Neural progenitor cell (in vitro differentiated cells): ENCODE data around the gene RFX1. TPM values are rescaled to one million over a fixed set of nuclear protein-coding genes. Genes with fewer than 3 reads are reported as not detected.

Experiments used
- DNase-seq: peaks from one replicate; pipeline ENCODE4 v3.0.0-alpha.2; 2016; ENCODE audit warnings: low spot score
- H2AFZ ChIP-seq: fragments of 200-600 bp; sonication (generic); replicated peaks from 2 replicates; pipeline ENCODE4 v1.6.1; 2016; ENCODE audit warnings: antibody characterized with exemption
- H3F3A ChIP-seq: fragments of 200-600 bp; sonication (generic); 2 replicates; pipeline ENCODE4 v1.6.1; 2016; ENCODE audit warnings: antibody characterized with exemption, low read depth
- H3K27ac ChIP-seq: fragments of 200-600 bp; sonication (generic); 2 replicates; pipeline ENCODE4 v1.5.1; 2016; ENCODE audit warnings: mild to moderate bottlenecking
- H3K27me3 ChIP-seq: fragments of 200-600 bp; sonication (generic); 2 replicates; pipeline ENCODE4 v1.6.1; 2016; ENCODE audit warnings: mild to moderate bottlenecking, moderate library complexity
- H3K36me3 ChIP-seq: fragments of 200-600 bp; sonication (generic); 2 replicates; pipeline ENCODE4 v1.5.1; 2016
- H3K4me1 ChIP-seq: fragments of 200-600 bp; sonication (generic); 2 replicates; pipeline ENCODE4 v1.6.1; 2016; ENCODE audit warnings: mixed run types
- H3K4me2 ChIP-seq: fragments of 200-600 bp; sonication (generic); 2 replicates; pipeline ENCODE4 v1.6.1; 2016
- H3K4me3 ChIP-seq: fragments of 200-600 bp; sonication (generic); 2 replicates; pipeline ENCODE4 v1.5.1; 2016
- H3K79me2 ChIP-seq: fragments of 200-600 bp; sonication (generic); 2 replicates; pipeline ENCODE4 v1.6.1; 2016; ENCODE audit warnings: low read depth
- H3K9ac ChIP-seq: fragments of 200-600 bp; sonication (generic); 2 replicates; pipeline ENCODE4 v1.6.1; 2016
- H3K9me3 ChIP-seq: fragments of 200-600 bp; sonication (generic); 2 replicates; pipeline ENCODE4 v1.5.1; 2016; ENCODE audit warnings: low read depth
- H4K20me1 ChIP-seq: fragments of 200-600 bp; sonication (generic); 2 replicates; pipeline ENCODE4 v1.6.1; 2016; ENCODE audit warnings: low read depth
- H3K27ac Mint-ChIP-seq: 3 replicates; pipeline ENCODE4 v1.8.0; 2021; ENCODE audit warnings: mixed read lengths
- H3K27me3 Mint-ChIP-seq: 2 replicates; pipeline ENCODE4 v1.8.0; 2022; ENCODE audit warnings: low read depth, mild to moderate bottlenecking, inconsistent platforms, moderate library complexity, mixed read lengths; ENCODE audit not compliant: insufficient read depth
- H3K36me3 Mint-ChIP-seq: 3 replicates; pipeline ENCODE4 v1.8.0; 2021; ENCODE audit warnings: mixed read lengths
- H3K4me1 Mint-ChIP-seq: 3 replicates; pipeline ENCODE4 v1.8.0; 2021; ENCODE audit warnings: mixed read lengths
- H3K4me3 Mint-ChIP-seq: 3 replicates; pipeline ENCODE4 v1.8.0; 2021; ENCODE audit warnings: mild to moderate bottlenecking, moderate library complexity, mixed read lengths
- H3K9me3 Mint-ChIP-seq: 3 replicates; pipeline ENCODE4 v1.8.0; 2020; ENCODE audit warnings: mixed read lengths
- EZH2 ChIP-seq: fragments of 200-600 bp; sonication (generic); IDR thresholded peaks from 2 replicates; pipeline ENCODE4 v1.6.1; 2017; ENCODE audit warnings: antibody characterized with exemption, mild to moderate bottlenecking, moderate library complexity
- EZH2phosphoT487 ChIP-seq: fragments of 200-600 bp; sonication (generic); IDR thresholded peaks from 2 replicates; pipeline ENCODE4 v1.6.1; 2017; ENCODE audit warnings: antibody characterized with exemption
- total RNA-seq: library from RNA; depleted of rRNA; stranded (reverse); fragments of >200 nt; gene quantifications from 2 replicates; pipeline ENCODE4 v1.2.3, GENCODE V29; 2015; ENCODE audit warnings: low replicate concordance
- TF ChIP-seq, protein P1 (sequence below): fragments of 200-600 bp; sonication (generic); IDR thresholded peaks from 2 replicates; pipeline ENCODE4 v1.5.1; 2017; ENCODE audit warnings: antibody characterized with exemption, mild to moderate bottlenecking

Gene RFX1
- total RNA-seq, 1 donor from 2014 or later: 1.0 TPM

DNA sequence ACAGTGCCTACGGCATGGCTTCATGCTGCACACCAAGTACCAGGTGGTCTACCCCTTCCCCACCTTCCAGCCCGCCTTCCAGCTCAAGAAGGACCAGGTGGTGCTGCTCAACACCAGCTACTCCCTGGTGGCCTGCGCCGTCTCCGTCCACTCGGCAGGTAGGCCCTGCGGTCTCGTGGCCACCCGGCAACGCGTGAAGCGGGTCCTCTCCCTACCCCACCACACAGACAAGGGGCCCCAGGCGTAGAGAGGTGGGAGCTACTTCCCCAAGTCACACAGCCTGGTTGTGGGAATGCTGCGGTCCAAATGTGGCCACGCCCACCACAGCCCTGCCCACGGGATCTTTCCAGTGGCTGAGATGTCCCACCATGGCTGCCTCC, 49.8 kb downstream of the RFX1 start:
- peaks cover 45% of the 10 kb centered on the region for H4K20me1 ChIP-seq
- H3F3A ChIP-seq: peaks cover 4% of the 10 kb centered on the region
- H3K27me3 Mint-ChIP-seq: peaks cover under 1% of the 10 kb centered on the region
- peaks cover 14% of the 10 kb centered on the region for H3K36me3 Mint-ChIP-seq
- no peaks in the 10 kb centered on the region for H3K9me3 Mint-ChIP-seq
- no peaks in the 10 kb centered on the region for H3K9me3 ChIP-seq
- TF ChIP-seq EZH2 (no peak), EZH2phosphoT487 (no peak)
- TF ChIP-seq, protein P1, sequence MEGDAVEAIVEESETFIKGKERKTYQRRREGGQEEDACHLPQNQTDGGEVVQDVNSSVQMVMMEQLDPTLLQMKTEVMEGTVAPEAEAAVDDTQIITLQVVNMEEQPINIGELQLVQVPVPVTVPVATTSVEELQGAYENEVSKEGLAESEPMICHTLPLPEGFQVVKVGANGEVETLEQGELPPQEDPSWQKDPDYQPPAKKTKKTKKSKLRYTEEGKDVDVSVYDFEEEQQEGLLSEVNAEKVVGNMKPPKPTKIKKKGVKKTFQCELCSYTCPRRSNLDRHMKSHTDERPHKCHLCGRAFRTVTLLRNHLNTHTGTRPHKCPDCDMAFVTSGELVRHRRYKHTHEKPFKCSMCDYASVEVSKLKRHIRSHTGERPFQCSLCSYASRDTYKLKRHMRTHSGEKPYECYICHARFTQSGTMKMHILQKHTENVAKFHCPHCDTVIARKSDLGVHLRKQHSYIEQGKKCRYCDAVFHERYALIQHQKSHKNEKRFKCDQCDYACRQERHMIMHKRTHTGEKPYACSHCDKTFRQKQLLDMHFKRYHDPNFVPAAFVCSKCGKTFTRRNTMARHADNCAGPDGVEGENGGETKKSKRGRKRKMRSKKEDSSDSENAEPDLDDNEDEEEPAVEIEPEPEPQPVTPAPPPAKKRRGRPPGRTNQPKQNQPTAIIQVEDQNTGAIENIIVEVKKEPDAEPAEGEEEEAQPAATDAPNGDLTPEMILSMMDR: no peak
- no peak overlapping the region for H3K27ac Mint-ChIP-seq
- no peak overlapping the region for H3K4me3 Mint-ChIP-seq
- H3K4me3 ChIP-seq: no peak overlapping the region
- H3K4me2 ChIP-seq: no peak overlapping the region
- H3K27me3 ChIP-seq: no peaks in the 10 kb centered on the region
- H3K4me1 ChIP-seq: peaks cover 6% of the 10 kb centered on the region
- DNase-seq: no peak
- no peak overlapping the region for H3K27ac ChIP-seq
- no peaks in the 10 kb centered on the region for H3K36me3 ChIP-seq
- no peak overlapping the region for H2AFZ ChIP-seq
- H3K4me1 Mint-ChIP-seq: peaks cover 8% of the 10 kb centered on the region
- peaks cover 28% of the 10 kb centered on the region for H3K79me2 ChIP-seq
- H3K9ac ChIP-seq: no peak overlapping the region

DNA sequence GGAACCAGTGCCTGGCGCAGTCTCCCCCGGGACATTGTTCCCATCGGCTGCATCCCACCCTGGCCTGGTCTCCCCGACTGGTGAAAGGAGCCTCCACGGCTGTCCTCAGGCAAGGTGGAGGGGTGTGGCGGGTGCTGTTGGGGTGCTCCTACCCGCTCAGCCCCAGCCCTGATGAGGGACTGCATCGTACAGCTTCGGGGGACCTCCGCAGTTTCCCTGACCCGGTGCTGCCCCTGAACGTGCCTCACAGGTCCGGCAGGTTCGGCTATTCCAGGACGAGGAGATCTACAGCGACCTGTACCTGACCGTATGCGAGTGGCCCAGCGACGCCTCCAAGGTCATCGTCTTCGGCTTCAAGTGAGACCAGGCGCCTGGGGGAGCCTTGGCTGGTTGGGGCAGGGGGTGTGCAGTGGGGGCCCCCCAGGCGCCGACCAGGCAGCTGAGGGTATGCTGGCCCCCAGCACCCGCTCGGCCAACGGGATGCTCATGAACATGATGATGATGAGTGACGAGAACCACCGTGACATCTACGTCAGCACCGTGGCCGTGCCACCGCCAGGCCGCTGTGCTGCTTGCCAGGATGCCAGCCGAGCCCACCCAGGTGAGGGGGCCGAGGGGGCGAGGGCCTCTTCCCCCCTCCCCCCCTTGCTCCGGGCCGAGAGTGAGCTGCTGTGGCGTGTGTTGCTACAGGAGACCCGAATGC, 50.3 kb downstream of the RFX1 start:
- no peak overlapping the region for H2AFZ ChIP-seq
- H3K4me3 Mint-ChIP-seq: no peak overlapping the region
- H3K27me3 ChIP-seq: no peaks in the 10 kb centered on the region
- no peak for DNase-seq
- H3F3A ChIP-seq: peaks cover 4% of the 10 kb centered on the region
- TF ChIP-seq EZH2: no peak
- H4K20me1 ChIP-seq: peaks cover 43% of the 10 kb centered on the region
- no peak overlapping the region for H3K27ac ChIP-seq
- H3K27me3 Mint-ChIP-seq: no peaks in the 10 kb centered on the region
- peaks cover 7% of the 10 kb centered on the region for H3K4me1 Mint-ChIP-seq
- H3K4me1 ChIP-seq: peaks cover 6% of the 10 kb centered on the region
- no peaks in the 10 kb centered on the region for H3K9me3 ChIP-seq
- no peak overlapping the region for H3K27ac Mint-ChIP-seq
- no peak overlapping the region for H3K4me3 ChIP-seq
- no peak overlapping the region for H3K4me2 ChIP-seq
- H3K36me3 Mint-ChIP-seq: peaks cover 12% of the 10 kb centered on the region
- H3K79me2 ChIP-seq: peaks cover 28% of the 10 kb centered on the region
- H3K9me3 Mint-ChIP-seq: no peaks in the 10 kb centered on the region
- no peak overlapping the region for H3K9ac ChIP-seq
- no peaks in the 10 kb centered on the region for H3K36me3 ChIP-seq

- Mint-ChIP-seq H3K27me3 (peaks cover 6% of the 10 kb centered on the region), H3K9me3 (no peaks in the 10 kb centered on the region), H3K27ac (no peak overlapping the region), H3K4me1 (peaks cover 7% of the 10 kb centered on the region), H3K4me3 (peak overlapping the region; percentile 94), H3K36me3 (peaks cover 12% of the 10 kb centered on the region)
- no peak for DNase-seq
- H3K79me2 ChIP-seq: peaks cover 28% of the 10 kb centered on the region
- H3K27ac ChIP-seq: no peak overlapping the region
- H3K9me3 ChIP-seq: no peaks in the 10 kb centered on the region
- no peaks in the 10 kb centered on the region for H3K36me3 ChIP-seq
- no peak overlapping the region for H3K4me2 ChIP-seq
- no peak overlapping the region for H2AFZ ChIP-seq
- no peak for TF ChIP-seq EZH2
- TF ChIP-seq, protein P1: no peak
- no peak for TF ChIP-seq EZH2phosphoT487
- H3K27me3 ChIP-seq: no peaks in the 10 kb centered on the region
- no peak overlapping the region for H3K9ac ChIP-seq
- no peak overlapping the region for H3K4me3 ChIP-seq
- peaks cover 6% of the 10 kb centered on the region for H3K4me1 ChIP-seq
- peaks cover 36% of the 10 kb centered on the region for H4K20me1 ChIP-seq
- H3F3A ChIP-seq: peaks cover 4% of the 10 kb centered on the region
Measured at GRCh38 chr19:13954185-13954584, 51.9 kb downstream of the RFX1 start.

DNA sequence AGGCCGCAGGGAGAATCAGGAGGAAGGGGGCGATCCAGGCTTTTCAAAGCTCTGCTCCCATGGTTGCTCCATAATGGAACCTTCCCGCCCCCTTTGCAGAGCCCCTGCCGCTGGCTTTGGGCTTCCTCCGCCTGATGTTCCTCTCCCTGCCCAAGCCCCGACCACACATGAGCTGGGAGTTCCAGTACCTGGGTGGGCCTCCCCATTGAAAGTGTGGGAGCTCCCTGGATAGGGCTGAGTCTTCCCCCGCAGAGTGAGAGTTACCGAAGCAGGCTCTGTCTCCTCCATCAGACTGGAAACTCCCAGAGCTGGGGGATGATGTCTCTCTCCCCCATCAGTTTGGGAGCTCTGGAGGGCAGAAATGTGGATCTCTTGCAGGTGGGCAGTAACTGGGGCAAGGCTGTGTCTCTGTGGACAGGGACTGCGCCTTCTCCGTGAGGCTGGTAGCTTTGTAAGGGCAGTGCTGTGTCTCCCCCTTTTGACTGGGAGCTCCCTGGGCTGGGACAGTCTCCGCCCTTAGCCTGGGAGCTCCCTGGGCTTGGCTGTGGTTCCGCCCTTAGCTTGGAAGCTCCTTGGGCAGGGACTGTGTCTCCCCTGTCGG, 53.1 kb downstream of the RFX1 start:
- H3K4me1 Mint-ChIP-seq: peaks cover 7% of the 10 kb centered on the region
- H3K9me3 Mint-ChIP-seq: no peaks in the 10 kb centered on the region
- Histone ChIP-seq H3K9ac (peak overlapping the region; percentile 69), H3K36me3 (no peaks in the 10 kb centered on the region), H3K27ac (no peak overlapping the region), H3F3A (peaks cover 4% of the 10 kb centered on the region), H3K4me1 (peaks cover 6% of the 10 kb centered on the region), H3K4me2 (peak overlapping the region; percentile 90), H3K9me3 (no peaks in the 10 kb centered on the region), H3K79me2 (peaks cover 28% of the 10 kb centered on the region), H3K4me3 (peak overlapping the region; percentile 93), H4K20me1 (peaks cover 29% of the 10 kb centered on the region), H3K27me3 (no peaks in the 10 kb centered on the region), H2AFZ (no peak overlapping the region)
- peaks cover 8% of the 10 kb centered on the region for H3K27me3 Mint-ChIP-seq
- TF ChIP-seq EZH2phosphoT487 (no peak), EZH2 (no peak)
- TF ChIP-seq, protein P1: no peak
- H3K36me3 Mint-ChIP-seq: peaks cover 6% of the 10 kb centered on the region
- DNase-seq: peak; percentile 63
- H3K27ac Mint-ChIP-seq: peak overlapping the region; percentile 57
- peak overlapping the region; percentile 94 for H3K4me3 Mint-ChIP-seq
